Measurements from ENCODE around the gene TATDN3.

Gene TATDN3

DNA sequence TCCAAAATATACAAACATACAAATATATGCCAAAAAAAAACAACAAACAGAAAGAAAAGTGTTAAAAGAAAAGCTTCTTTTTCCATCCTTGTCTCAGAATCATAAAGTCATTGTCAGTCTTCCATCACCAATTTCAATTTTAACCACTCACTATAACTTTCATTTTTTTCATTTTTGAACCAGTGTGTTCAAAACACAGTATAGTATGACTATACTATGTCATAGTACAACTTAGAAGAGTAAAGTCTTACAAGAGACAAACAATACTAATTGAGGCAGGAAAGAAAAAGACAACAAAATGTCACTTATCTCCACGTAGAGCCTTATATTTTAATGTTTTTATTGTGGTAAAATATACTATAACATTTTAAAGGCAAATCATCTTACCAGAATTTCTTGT is 7.7 kb upstream of the TATDN3 start:
- Histone ChIP-seq H3K9ac (ENCODE audit: low read length) (no peak overlapping the region), H3F3A (ENCODE audit: insufficient read depth, low read length) (no peaks in the 10 kb centered on the region), H3K36me3 (replicated peaks; ENCODE audit: insufficient read depth, low read length) (0 out of 2 replicates have a peak, but pooled peaks cover 10% of the 10 kb centered on the region), H3K9me2 (replicated peaks; ENCODE audit: insufficient read depth, low read length) (no peaks in the 10 kb centered on the region), H4K20me1 (ENCODE audit: insufficient read depth, low read length) (no peaks in the 10 kb centered on the region), H3K4me3 (ENCODE audit: low read length) (no peak overlapping the region), H3K27me3 (replicated peaks; ENCODE audit: insufficient read depth, low read length) (no peaks in the 10 kb centered on the region), H3K4me2 (ENCODE audit: low read depth, low read length) (no peak overlapping the region), H3K27ac (ENCODE audit: low read length) (no peak overlapping the region), H2AFZ (ENCODE audit: low read length) (no peak overlapping the region), H3K79me2 (ENCODE audit: low read length) (peaks cover 16% of the 10 kb centered on the region; the same call in 1 of the 2 replicates), H3K4me1 (ENCODE audit: low read length) (no peaks in the 10 kb centered on the region), H3K9me3 (replicated peaks; ENCODE audit: insufficient read depth, low read length) (no peaks in the 10 kb centered on the region)
- TF ChIP-seq EZH2 (optimal IDR thresholded peaks at IDR 0.05; ENCODE audit: low read depth, low read length) = no peak
- TF ChIP-seq EZH2phosphoT487 (IDR thresholded peaks at IDR 0.05; ENCODE audit: low read length) = no peak
- TF ChIP-seq, protein P1, sequence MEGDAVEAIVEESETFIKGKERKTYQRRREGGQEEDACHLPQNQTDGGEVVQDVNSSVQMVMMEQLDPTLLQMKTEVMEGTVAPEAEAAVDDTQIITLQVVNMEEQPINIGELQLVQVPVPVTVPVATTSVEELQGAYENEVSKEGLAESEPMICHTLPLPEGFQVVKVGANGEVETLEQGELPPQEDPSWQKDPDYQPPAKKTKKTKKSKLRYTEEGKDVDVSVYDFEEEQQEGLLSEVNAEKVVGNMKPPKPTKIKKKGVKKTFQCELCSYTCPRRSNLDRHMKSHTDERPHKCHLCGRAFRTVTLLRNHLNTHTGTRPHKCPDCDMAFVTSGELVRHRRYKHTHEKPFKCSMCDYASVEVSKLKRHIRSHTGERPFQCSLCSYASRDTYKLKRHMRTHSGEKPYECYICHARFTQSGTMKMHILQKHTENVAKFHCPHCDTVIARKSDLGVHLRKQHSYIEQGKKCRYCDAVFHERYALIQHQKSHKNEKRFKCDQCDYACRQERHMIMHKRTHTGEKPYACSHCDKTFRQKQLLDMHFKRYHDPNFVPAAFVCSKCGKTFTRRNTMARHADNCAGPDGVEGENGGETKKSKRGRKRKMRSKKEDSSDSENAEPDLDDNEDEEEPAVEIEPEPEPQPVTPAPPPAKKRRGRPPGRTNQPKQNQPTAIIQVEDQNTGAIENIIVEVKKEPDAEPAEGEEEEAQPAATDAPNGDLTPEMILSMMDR (IDR thresholded peaks at IDR 0.05; ENCODE audit: low read length) = no peak
- DNase-seq = no peak

DNA sequence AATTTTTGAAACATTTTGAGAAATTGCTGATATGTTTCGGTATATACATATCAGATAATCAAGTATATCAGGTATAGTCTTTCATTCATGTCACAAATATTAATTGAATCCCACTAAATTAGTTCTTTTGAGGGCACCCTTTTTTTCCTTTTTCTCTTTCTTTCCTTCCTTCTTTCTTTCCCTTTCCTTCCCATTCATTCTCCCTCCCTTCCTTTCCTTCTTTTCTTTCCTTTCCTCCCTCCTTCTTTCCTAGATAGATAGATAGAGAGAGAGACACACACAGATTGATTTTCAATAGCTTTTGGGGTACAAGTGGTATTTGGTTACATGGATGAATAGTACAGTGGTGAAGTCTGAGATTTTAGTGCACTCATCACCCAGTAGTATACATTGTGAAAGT is 5.8 kb upstream of the TATDN3 start:
- Histone ChIP-seq H3K4me1 (ENCODE audit: low read length) (no peaks in the 10 kb centered on the region), H3K79me2 (ENCODE audit: low read length) (peaks cover 30% of the 10 kb centered on the region), H3K27me3 (replicated peaks; ENCODE audit: insufficient read depth, low read length) (no peaks in the 10 kb centered on the region), H3K9me3 (replicated peaks; ENCODE audit: insufficient read depth, low read length) (no peaks in the 10 kb centered on the region), H3K9me2 (replicated peaks; ENCODE audit: insufficient read depth, low read length) (no peaks in the 10 kb centered on the region), H3K4me2 (ENCODE audit: low read depth, low read length) (no peak overlapping the region), H3F3A (ENCODE audit: insufficient read depth, low read length) (no peaks in the 10 kb centered on the region), H3K9ac (ENCODE audit: low read length) (no peak overlapping the region), H3K36me3 (replicated peaks; ENCODE audit: insufficient read depth, low read length) (0 out of 2 replicates have a peak, but pooled peaks cover 6% of the 10 kb centered on the region), H4K20me1 (ENCODE audit: insufficient read depth, low read length) (no peaks in the 10 kb centered on the region), H3K27ac (ENCODE audit: low read length) (no peak overlapping the region), H2AFZ (ENCODE audit: low read length) (no peak overlapping the region), H3K4me3 (ENCODE audit: low read length) (no peak overlapping the region)
- DNase-seq = no peak
- TF ChIP-seq, protein P1 (IDR thresholded peaks at IDR 0.05; ENCODE audit: low read length) = no peak
- TF ChIP-seq EZH2 (optimal IDR thresholded peaks at IDR 0.05; ENCODE audit: low read depth, low read length) = no peak
- TF ChIP-seq EZH2phosphoT487 (IDR thresholded peaks at IDR 0.05; ENCODE audit: low read length) = no peak

DNA sequence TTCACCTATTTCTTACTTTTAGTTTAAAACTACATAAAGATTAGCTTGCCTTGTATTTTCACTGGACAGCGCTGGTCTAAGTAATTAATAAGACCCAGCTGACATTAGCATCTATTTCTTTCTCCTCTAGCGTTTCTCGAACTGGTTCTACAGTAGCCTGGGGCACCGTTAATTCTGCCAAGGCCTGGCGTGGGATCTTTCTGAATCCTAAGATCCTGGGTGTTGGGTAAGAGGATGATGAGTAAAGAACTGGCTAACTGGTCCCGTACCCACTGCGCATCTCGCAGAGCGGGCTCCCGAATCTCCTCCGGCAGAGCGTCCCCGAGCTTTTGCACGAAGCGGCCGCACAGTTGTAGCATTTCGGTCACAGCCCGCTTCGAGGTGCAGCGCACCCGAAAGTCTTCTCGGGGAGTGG is 426 bp upstream of the TATDN3 start:
- Histone ChIP-seq H3K4me1 (ENCODE audit: low read length) (peaks cover 17% of the 10 kb centered on the region), H3K36me3 (replicated peaks; ENCODE audit: insufficient read depth, low read length) (no peaks in the 10 kb centered on the region), H3K27ac (ENCODE audit: low read length) (peak overlapping the region; percentile 76; the same call in 1 of the 2 replicates), H3K9me3 (replicated peaks; ENCODE audit: insufficient read depth, low read length) (no peaks in the 10 kb centered on the region), H4K20me1 (ENCODE audit: insufficient read depth, low read length) (no peaks in the 10 kb centered on the region), H2AFZ (ENCODE audit: low read length) (peak overlapping the region; percentile 92), H3K4me2 (ENCODE audit: low read depth, low read length) (peak overlapping the region; percentile 88), H3K9me2 (replicated peaks; ENCODE audit: insufficient read depth, low read length) (no peaks in the 10 kb centered on the region), H3K4me3 (ENCODE audit: low read length) (peak overlapping the region; percentile 89), H3K27me3 (replicated peaks; ENCODE audit: insufficient read depth, low read length) (no peaks in the 10 kb centered on the region), H3K79me2 (ENCODE audit: low read length) (peaks cover 48% of the 10 kb centered on the region), H3F3A (ENCODE audit: insufficient read depth, low read length) (peaks cover 21% of the 10 kb centered on the region), H3K9ac (ENCODE audit: low read length) (peak overlapping the region; percentile 76)
- TF ChIP-seq EZH2 (optimal IDR thresholded peaks at IDR 0.05; ENCODE audit: low read depth, low read length) (no peak), EZH2phosphoT487 (IDR thresholded peaks at IDR 0.05; ENCODE audit: low read length) (no peak)
- TF ChIP-seq, protein P1 (IDR thresholded peaks at IDR 0.05; ENCODE audit: low read length) = no peak
- no peak for DNase-seq

All from MM.1S (cell line).